Thyroid gland (tissue), 4 donors: ENCODE results near the gene TBC1D17. TPM values are rescaled to one million over a fixed set of nuclear protein-coding genes. Genes with fewer than 3 reads are reported as not detected.

ENCODE experiments used
- DNase-seq, 2 donors: peaks; one replicate each; pipeline ENCODE4 v3.0.0-alpha.2; 2019
- H3K27ac ChIP-seq, 3 donors: fragments of 200-600 bp; sonication (generic); 1 replicate in 2 of 3; 2 replicates in 1 of 3; pipeline ENCODE4 v1.5.1; 2016 to 2019; ENCODE audit warnings: mild to moderate bottlenecking in 1 of 3, moderate library complexity in 1 of 3
- H3K27me3 ChIP-seq: fragments of 200-600 bp; sonication (generic); one replicate; pipeline ENCODE4 v1.5.1; 2019
- H3K36me3 ChIP-seq, 2 donors: fragments of 200-600 bp; sonication (generic); one replicate each; pipeline ENCODE4 v1.5.1; 2016 to 2019
- H3K4me1 ChIP-seq, 2 donors: fragments of 200-600 bp; sonication (generic); one replicate each; pipeline ENCODE4 v1.5.1; 2017 to 2019
- H3K4me3 ChIP-seq, 3 donors: fragments of 200-600 bp; sonication (generic); replicated peaks in 1 of 3; 1 replicate in 2 of 3; 2 replicates in 1 of 3; pipeline ENCODE4 v1.5.1; 2016; ENCODE audit warnings: mild to moderate bottlenecking in 1 of 3
- H3K9me3 ChIP-seq: fragments of 200-600 bp; sonication (generic); one replicate; pipeline ENCODE4 v1.5.1; 2017
- POLR2A ChIP-seq, 2 donors: fragments of 450-650 bp; IDR thresholded peaks; one replicate each; pipeline ENCODE4 v1.6.1; 2017; ENCODE audit warnings: antibody characterized with exemption in 2 of 2, mild to moderate bottlenecking in 2 of 2, moderate library complexity in 1 of 2
- WGBS, 2 donors: methylation state at CpG; one replicate each; pipeline ENCODE4 v1.1.5; 2017; 5-methylcytosine and 5-hydroxymethylcytosine counted together
- intact Hi-C: fragments of 100-400 bp; cut with DNase I; formaldehyde crosslinking; loops from one replicate; pipeline ENCODE4 v1.15.1; 2023
- total RNA-seq, 4 donors: library from RNA; depleted of rRNA; stranded (reverse); fragments of >200 nt; gene quantifications; one replicate each; pipeline ENCODE4 v1.2.3, GENCODE V29; 2016
- TF ChIP-seq, protein P1 (sequence below), 6 experiments: fragments of 200-600 bp in 3 of 6; fragments of 450-650 bp in 3 of 6; sonication (generic) in 3 of 6; IDR thresholded peaks; one replicate each; pipeline ENCODE4 v1.5.1; 2016 to 2019; ENCODE audit warnings: antibody characterized with exemption in 6 of 6, mild to moderate bottlenecking in 2 of 6, inconsistent platforms in 1 of 6, moderate library complexity in 1 of 6

Gene TBC1D17
- total RNA-seq, 4 donors from 2014 or later, result 28.5 to 41.9 (median 39.7) TPM

DNA sequence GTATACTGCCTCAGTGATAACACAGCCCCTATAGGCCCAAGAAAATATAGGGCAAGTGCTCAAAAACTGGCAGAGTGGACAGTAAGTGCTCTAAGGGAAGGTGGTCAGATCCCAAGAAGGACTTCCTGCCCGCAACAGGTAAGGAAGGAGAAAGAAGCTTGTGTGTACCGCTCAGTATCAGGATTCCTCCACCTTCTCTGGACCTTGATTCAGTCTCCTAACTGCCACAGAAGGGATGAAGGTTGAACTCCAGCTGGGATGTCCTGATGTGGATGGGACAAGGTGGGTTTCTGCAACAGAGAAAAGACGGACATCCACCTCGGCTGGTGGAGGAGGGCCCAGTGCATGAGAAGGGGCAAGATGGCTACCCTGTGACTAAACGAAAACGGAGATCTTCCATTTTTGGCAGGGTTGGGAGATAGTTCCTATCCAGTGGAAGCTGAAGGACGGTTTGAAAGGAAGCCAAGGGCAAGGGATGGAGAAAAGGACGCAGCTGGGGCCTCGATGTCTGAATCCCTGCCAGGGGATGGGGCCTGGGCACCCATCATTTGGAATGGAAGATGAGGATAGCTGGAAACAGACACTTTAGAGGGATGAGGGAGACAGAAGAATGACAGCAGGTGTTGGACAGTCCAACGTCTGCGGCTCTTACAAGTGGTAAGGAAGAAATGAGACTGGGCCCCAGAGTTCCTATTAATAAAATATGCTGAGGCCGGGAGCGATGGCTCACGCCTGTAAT lies 50.2 kb downstream of the TBC1D17 start:
- intact Hi-C loops, result no loop called here
- Histone ChIP-seq H3K27ac (no peak overlapping the region), H3K27me3 (no peaks in the 10 kb centered on the region), H3K36me3 (peaks cover 4 to 10% of the 10 kb centered on the region in 2 donors), H3K9me3 (no peaks in the 10 kb centered on the region), H3K4me1 (peaks cover 0 to 20% of the 10 kb centered on the region in 2 donors), H3K4me3 (no peak overlapping the region)
- no peak for DNase-seq
- TF ChIP-seq, protein P1, sequence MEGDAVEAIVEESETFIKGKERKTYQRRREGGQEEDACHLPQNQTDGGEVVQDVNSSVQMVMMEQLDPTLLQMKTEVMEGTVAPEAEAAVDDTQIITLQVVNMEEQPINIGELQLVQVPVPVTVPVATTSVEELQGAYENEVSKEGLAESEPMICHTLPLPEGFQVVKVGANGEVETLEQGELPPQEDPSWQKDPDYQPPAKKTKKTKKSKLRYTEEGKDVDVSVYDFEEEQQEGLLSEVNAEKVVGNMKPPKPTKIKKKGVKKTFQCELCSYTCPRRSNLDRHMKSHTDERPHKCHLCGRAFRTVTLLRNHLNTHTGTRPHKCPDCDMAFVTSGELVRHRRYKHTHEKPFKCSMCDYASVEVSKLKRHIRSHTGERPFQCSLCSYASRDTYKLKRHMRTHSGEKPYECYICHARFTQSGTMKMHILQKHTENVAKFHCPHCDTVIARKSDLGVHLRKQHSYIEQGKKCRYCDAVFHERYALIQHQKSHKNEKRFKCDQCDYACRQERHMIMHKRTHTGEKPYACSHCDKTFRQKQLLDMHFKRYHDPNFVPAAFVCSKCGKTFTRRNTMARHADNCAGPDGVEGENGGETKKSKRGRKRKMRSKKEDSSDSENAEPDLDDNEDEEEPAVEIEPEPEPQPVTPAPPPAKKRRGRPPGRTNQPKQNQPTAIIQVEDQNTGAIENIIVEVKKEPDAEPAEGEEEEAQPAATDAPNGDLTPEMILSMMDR (IDR thresholded peaks at IDR 0.05), result no peak
- TF ChIP-seq POLR2A (IDR thresholded peaks at IDR 0.05), result no peak
- 78 to 80% methylated on average over 14 of the region's 14 CpGs for WGBS, 2 donors

DNA sequence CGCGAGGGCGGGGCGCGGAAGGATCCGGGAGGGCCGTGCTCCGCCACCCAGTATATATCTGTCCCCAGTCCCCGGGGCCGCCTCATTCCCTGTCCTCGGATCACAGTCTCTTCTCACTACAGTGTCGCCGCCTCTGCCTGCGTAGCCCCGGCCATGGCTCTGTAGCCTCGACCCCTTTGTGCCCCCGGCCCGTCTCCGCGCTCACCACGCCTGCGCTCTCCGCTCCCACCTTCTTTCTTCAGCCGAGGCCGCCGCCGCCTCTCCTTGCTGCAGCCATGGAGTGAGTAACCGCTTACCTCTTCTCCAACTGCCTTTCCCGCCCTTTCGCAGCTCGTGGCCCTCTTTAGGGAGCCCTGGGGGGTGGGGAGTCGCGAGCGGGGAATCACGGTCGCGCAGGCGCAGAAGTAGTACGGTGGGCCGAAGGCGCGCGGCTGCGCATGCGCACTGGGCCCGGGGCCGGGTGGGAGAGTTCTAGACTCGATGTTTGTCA lies 51.7 kb downstream of the TBC1D17 start, which contains the start of the genes ATF5 and NUP62:
TSS of gene ATF5 (plus strand) at position 85 of the 490 bp plus-strand sequence. CDS start 1,646 bp downstream, outside the sequence.
TSS of gene NUP62 (minus strand) at position 384 of the 490 bp plus-strand sequence. CDS start 19,697 bp downstream, outside the sequence.
- TF ChIP-seq POLR2A (IDR thresholded peaks at IDR 0.05), result no peak
- TF ChIP-seq, protein P1 (IDR thresholded peaks at IDR 0.05), result no peak
- DNase-seq, result peak; percentile 85 to 90
- peak within 1 kb of the TSS; percentile 72 to 91 (median 89) for H3K27ac ChIP-seq
- H3K4me3 ChIP-seq, result peak within 1 kb of the TSS; percentile 49 to 86 (median 73)
- H3K9me3 ChIP-seq, result no peaks in the 10 kb centered on the region
- no peaks in the 10 kb centered on the region for H3K27me3 ChIP-seq
- H3K36me3 ChIP-seq, result no peaks in the 10 kb centered on the region
- 0 to 1% methylated on average over 39 to 45 of the region's 48 CpGs for WGBS, 2 donors
- intact Hi-C loops, result no loop called here
- peaks cover 0 to 20% of the 10 kb centered on the region in 2 donors for H3K4me1 ChIP-seq

DNA sequence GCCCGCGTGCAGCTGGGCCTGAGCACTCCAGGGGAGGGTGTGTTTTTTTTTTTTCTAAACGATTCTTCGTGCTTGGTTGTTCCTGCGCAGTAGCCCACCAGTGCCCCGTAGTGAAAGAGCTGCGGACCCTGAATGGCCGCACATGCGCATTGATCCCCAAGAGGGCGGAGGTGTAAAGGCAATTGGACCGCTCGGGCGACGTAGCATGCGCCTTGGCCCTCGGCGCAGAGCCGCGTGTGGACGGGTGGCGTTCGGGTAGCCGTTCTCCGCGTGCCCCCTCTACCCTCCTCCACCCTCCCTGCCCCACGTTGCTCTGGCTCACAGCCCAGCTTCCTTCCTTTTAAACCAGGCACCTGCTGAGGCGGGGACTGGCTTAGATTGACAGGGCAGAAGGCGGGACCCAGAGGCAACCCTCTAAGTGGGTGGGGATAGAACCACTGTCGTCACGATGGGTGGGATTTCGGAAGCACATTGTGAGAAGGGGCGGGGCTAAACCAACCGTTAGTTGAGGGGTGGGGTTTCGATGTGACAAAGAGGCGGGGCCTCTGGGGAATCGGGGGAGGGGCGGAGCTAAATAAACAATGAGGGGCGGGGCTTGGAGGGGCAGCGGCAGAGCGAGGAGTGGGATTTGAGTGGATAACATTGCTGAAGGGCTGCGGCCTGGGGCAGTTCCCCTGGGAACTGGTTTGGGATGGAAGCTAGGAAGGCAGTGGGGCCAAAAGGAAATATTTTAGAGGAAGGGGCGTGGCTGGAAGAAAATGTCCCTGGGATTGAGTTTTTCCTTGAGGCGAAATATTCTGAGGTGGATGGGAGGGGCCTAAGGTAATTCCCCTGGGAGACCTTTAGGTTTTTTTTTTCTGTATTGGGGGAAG lies 52.3 kb downstream of the TBC1D17 start:
- Histone ChIP-seq H3K27me3 (no peaks in the 10 kb centered on the region), H3K27ac (peak overlapping the region; percentile 72 to 91 (median 89)), H3K4me3 (peak overlapping the region in 2 of 3 donors; percentile 73 to 86), H3K36me3 (no peaks in the 10 kb centered on the region), H3K9me3 (no peaks in the 10 kb centered on the region), H3K4me1 (peaks cover 0 to 20% of the 10 kb centered on the region in 2 donors)
- intact Hi-C loops, result no loop called here
- peak in 1 of 2 donors; percentile 46 for TF ChIP-seq POLR2A (IDR thresholded peaks at IDR 0.05)
- TF ChIP-seq, protein P1 (IDR thresholded peaks at IDR 0.05), result peak in 2 of 6 experiments; percentile 16 to 24
- DNase-seq, result peak; percentile 87 to 89
- WGBS, 2 donors, result 4% methylated on average over 30 to 42 of the region's 43 CpGs

DNA sequence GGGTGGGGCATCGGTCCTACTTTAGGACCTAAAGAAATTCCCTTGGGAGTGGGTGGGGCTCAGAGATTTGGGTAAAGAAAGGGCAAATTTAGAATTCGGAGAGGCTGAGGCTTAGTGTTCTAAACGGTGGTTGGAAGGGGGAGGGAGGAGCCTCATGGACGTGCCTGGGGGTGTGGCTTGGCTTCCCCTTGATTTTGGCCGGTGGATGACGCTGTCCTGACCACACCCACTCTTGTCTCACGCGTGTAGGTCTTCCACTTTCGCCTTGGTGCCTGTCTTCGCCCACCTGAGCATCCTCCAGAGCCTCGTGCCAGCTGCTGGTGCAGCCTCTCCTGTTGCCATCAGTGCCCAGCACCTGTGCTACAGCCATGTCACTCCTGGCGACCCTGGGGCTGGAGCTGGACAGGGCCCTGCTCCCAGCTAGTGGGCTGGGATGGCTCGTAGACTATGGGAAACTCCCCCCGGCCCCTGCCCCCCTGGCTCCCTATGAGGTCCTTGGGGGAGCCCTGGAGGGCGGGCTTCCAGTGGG lies 53.0 kb downstream of the TBC1D17 start:
- Histone ChIP-seq H3K27ac (no peak overlapping the region), H3K36me3 (no peaks in the 10 kb centered on the region), H3K4me1 (peaks cover 0 to 20% of the 10 kb centered on the region in 2 donors), H3K27me3 (no peaks in the 10 kb centered on the region), H3K9me3 (no peaks in the 10 kb centered on the region), H3K4me3 (no peak overlapping the region)
- TF ChIP-seq, protein P1 (IDR thresholded peaks at IDR 0.05), result no peak
- no peak for TF ChIP-seq POLR2A (IDR thresholded peaks at IDR 0.05)
- WGBS, 2 donors, result 52 to 53% methylated on average over 15 of the region's 15 CpGs
- intact Hi-C loops, result no loop called here
- peak in 1 of 2 donors; percentile 13 for DNase-seq
